Panc1 (cell line): Measurements from ENCODE around the gene GRAMD1A. TPM values are rescaled to one million over a fixed set of nuclear protein-coding genes. Genes with fewer than 3 reads are reported as not detected.
A peak's percentile ranks its signal among the peaks of the same experiment; 100 is the strongest.

ENCODE experiments used
- ATAC-seq: fragments of 200-7000 bp; cut with Tn5 transposase; 2 replicates; pipeline ENCODE4 v1.9.1; 2020; ENCODE audit warnings: mild to moderate bottlenecking, moderate library complexity
- BruUV-seq: library from RNA; stranded (reverse); fragments of 400-500 nt; replicated peaks from 2 replicates; lab custom pipeline; 2021; lab: Mats Ljungman, UMichigan
- CTCF ChIA-PET: fragments of 300-600 bp; sonication (Branson Sonifier 250); formaldehyde crosslinking; loops from one replicate; lab custom pipeline; 2022; ENCODE audit warnings: antibody characterized with exemption; lab: Charles Lee
- POLR2A ChIA-PET: fragments of 300-600 bp; sonication (Branson Sonifier 250); formaldehyde crosslinking; loops from one replicate; lab custom pipeline; 2022; ENCODE audit warnings: antibody characterized with exemption; lab: Charles Lee
- DNase-seq: peaks from one replicate; pipeline ENCODE4 v3.0.0-alpha.2; 2010; ENCODE audit warnings: low read depth, low spot score
- H3K27ac ChIP-seq: 2 replicates; pipeline ENCODE4 v1.5.1; 2011; ENCODE audit warnings: mild to moderate bottlenecking, low read length, inconsistent platforms
- H3K27me3 ChIP-seq: fragments of 200-500 bp; sonication (Bioruptor generic); 2 replicates; pipeline ENCODE4 v1.6.0; 2014; ENCODE audit warnings: low read length, inconsistent platforms; ENCODE audit not compliant: control insufficient read depth, insufficient read depth
- H3K36me3 ChIP-seq: fragments of 200-500 bp; sonication (Bioruptor generic); 2 replicates; pipeline ENCODE4 v1.5.1; 2014; ENCODE audit warnings: inconsistent platforms, mild to moderate bottlenecking, low read length, moderate library complexity; ENCODE audit not compliant: control insufficient read depth, insufficient read depth
- H3K4me1 ChIP-seq: 2 replicates; pipeline ENCODE4 v1.5.1; 2011; ENCODE audit warnings: inconsistent platforms, mild to moderate bottlenecking, low read length, moderate library complexity; ENCODE audit not compliant: control insufficient read depth, insufficient read depth
- H3K4me3 ChIP-seq, 2 experiments: 2 replicates each; pipeline ENCODE4 v1.5.1; 2011 to 2012; ENCODE audit warnings: low read depth in 2 of 2, low read length in 2 of 2, mild to moderate bottlenecking in 2 of 2, inconsistent platforms in 1 of 2, moderate library complexity in 1 of 2
- H3K9me3 ChIP-seq: fragments of 200-500 bp; sonication (Bioruptor generic); 2 replicates; pipeline ENCODE4 v1.5.1; 2014; ENCODE audit warnings: low read depth, mild to moderate bottlenecking, inconsistent platforms, low read length, moderate library complexity; ENCODE audit not compliant: control insufficient read depth, insufficient read depth
- CTCF ChIP-seq: fragments of 450-650 bp; IDR thresholded peaks from 2 replicates; pipeline ENCODE4 v1.5.1; 2017; ENCODE audit warnings: mild to moderate bottlenecking
- POLR2AphosphoS5 ChIP-seq: IDR thresholded peaks from 2 replicates; pipeline ENCODE4 v1.6.1; 2012; ENCODE audit warnings: mild to moderate bottlenecking, low read depth, low read length, moderate library complexity
- REST ChIP-seq, 2 experiments: IDR thresholded peaks; 2 replicates each; pipeline ENCODE4 v1.6.1; 2011 to 2012; ENCODE audit warnings: low read depth in 2 of 2, control low read depth in 1 of 2, low read length in 1 of 2, mild to moderate bottlenecking in 1 of 2, moderate library complexity in 1 of 2; ENCODE audit not compliant: insufficient read depth in 1 of 2
- SIN3A ChIP-seq: IDR thresholded peaks from 2 replicates; pipeline ENCODE4 v1.6.1; 2012; ENCODE audit warnings: low read depth, mild to moderate bottlenecking, low read length, moderate library complexity, borderline replicate concordance; ENCODE audit not compliant: insufficient read depth
- TCF7L2 ChIP-seq: IDR thresholded peaks from 2 replicates; pipeline ENCODE4 v1.6.1; 2011; ENCODE audit warnings: mild to moderate bottlenecking, low read depth, low read length, inconsistent platforms
- in situ Hi-C: cut with HindIII; loops from 2 replicates; pipeline ENCODE4 v1.10.0; 2016; ENCODE audit warnings: low sequenced_read_pairs, low pct_unique_long_range_greater_than_20kb
- intact Hi-C: fragments of 100-400 bp; cut with micrococcal nuclease; formaldehyde crosslinking; loops from one replicate; pipeline ENCODE4 v1.10.0; 2022; ENCODE audit not compliant: unreplicated experiment
- total RNA-seq: library from RNA; stranded (reverse); gene quantifications from one replicate; pipeline ENCODE4 v1.2.1, GENCODE V29; 2021; ENCODE audit not compliant: unreplicated experiment

Gene GRAMD1A
- total RNA-seq, 1 experiment from 2014 or later: 69.9 TPM

GRCh38 chr19:35031072-35031881, 31.2 kb downstream of the GRAMD1A start:
- in situ Hi-C loops (no loop called here), intact Hi-C loops (no loop called here)
- H3K9me3 ChIP-seq: no peaks in the 10 kb centered on the region
- BruUV-seq: no TSS peak
- peaks cover 9% of the 10 kb centered on the region for H3K4me1 ChIP-seq
- peaks cover 3% of the 10 kb centered on the region; the same call in 1 of the 2 replicates for H3K27me3 ChIP-seq
- ATAC-seq: peak; percentile 20
- no peak for TF ChIP-seq POLR2AphosphoS5
- TF ChIP-seq REST (IDR thresholded peaks at IDR 0.05; ENCODE audit: insufficient read depth in 1 of 2, low read depth in 2 of 2, low read length in 1 of 2): no peak
- TF ChIP-seq CTCF: no peak
- TF ChIP-seq SIN3A: no peak
- TF ChIP-seq TCF7L2: no peak
- H3K36me3 ChIP-seq: no peaks in the 10 kb centered on the region; the same call in 1 of the 2 replicates
- ChIA-PET POLR2A (interaction anchor here (0.5 to 0.6 kb wide), 2 partner anchors 8 to 36 kb away, joined by 9 to 14 read pairs; no protein-coding TSS in a partner anchor), CTCF (interaction anchor here (0.7 kb wide), 1 partner anchor 63 kb away, joined by 3 read pairs; no protein-coding TSS in a partner anchor)
- DNase-seq: no peak
- peak overlapping the region; percentile 37 to 42 for H3K4me3 ChIP-seq
- no peak overlapping the region for H3K27ac ChIP-seq

- Histone ChIP-seq H3K4me1 (peaks cover 9% of the 10 kb centered on the region), H3K27ac (no peak overlapping the region), H3K4me3 (no peak overlapping the region), H3K36me3 (no peaks in the 10 kb centered on the region; the same call in 1 of the 2 replicates), H3K9me3 (no peaks in the 10 kb centered on the region), H3K27me3 (peaks cover 3% of the 10 kb centered on the region; the same call in 1 of the 2 replicates)
- ChIA-PET POLR2A (interaction anchor here (0.5 kb wide), 1 partner anchor 7 kb away, joined by 9 read pairs; no protein-coding TSS in a partner anchor), CTCF (interaction anchor here (0.6 to 0.7 kb wide), 4 partner anchors 12 to 29 kb away, joined by 6 to 12 read pairs (median 9); no protein-coding TSS in a partner anchor)
- TF ChIP-seq SIN3A (no peak), REST (IDR thresholded peaks at IDR 0.05; ENCODE audit: insufficient read depth in 1 of 2, low read depth in 2 of 2, low read length in 1 of 2) (no peak), CTCF (no peak), POLR2AphosphoS5 (no peak), TCF7L2 (no peak)
- in situ Hi-C loops (no loop called here), intact Hi-C loops (no loop called here)
- ATAC-seq (no peak), DNase-seq (no peak)
- no TSS peak for BruUV-seq
These were observed 32.3 kb downstream of the GRAMD1A start for GRCh38 chr19:35032356-35032865.
